SK-N-SH treated with all-trans-retinoic acid at 6 μM for 48 hours (cell line): ENCODE results near the gene MAB21L3.

Experiments
- CSDC2 ChIP-seq: fragments of 250-450 bp; sonication (Bioruptor Pico); IDR thresholded peaks from 2 replicates; pipeline ENCODE4 v1.5.0; 2020; ENCODE audit warnings: mild to moderate bottlenecking, moderate library complexity
- RARB ChIP-seq: fragments of 250-450 bp; sonication (Bioruptor Pico); IDR thresholded peaks from 2 replicates; pipeline ENCODE4 v1.8.0; 2021; ENCODE audit warnings: mild to moderate bottlenecking, moderate library complexity
- ZFP30 ChIP-seq: fragments of 450-650 bp; formaldehyde crosslinking; IDR thresholded peaks from 2 replicates; pipeline ENCODE4 v1.5.0; 2022; ENCODE audit warnings: mild to moderate bottlenecking, moderate library complexity

DNA sequence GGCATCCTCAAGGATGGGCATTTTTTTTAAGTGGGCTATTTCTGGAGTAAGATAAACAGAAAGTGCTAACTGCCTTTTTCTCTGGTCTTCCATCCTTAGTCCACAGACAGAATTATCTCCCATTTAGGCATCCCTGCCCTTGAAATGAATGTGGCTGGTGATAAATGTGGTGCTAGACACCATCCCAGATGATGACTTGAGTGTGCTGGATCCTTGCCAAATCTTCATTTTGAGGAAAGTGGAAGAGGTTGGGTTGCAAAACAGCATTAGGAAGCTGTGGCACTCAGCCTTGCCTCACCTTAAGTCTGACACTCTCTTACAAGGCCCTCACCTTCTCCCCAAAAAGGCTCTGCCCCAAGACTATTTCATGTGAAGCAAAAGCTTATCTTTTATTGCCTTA, 19.2 kb downstream of the MAB21L3 start:
- TF ChIP-seq RARB (no peak), CSDC2 (CRISPR knock-in tag) (no peak), ZFP30 (CRISPR knock-in tag) (no peak)
